Activated CD4-positive, alpha-beta T cell treated with anti-CD3 and anti-CD28 coated beads, Interleukin-2, Interleukin-4, amounts not matched to agents 100 ng/mL and 50 ng/mL, durations not matched to agents 16 hours and 8 hours (primary cell): ENCODE measurements around the gene RAPGEF2.
"Not testable (repeated sequence)": the region's sequence is repeated elsewhere in the genome, so short reads cannot be mapped to it uniquely, and the experiment has no call there.

Experiments used
- DNase-seq: peaks from one replicate; pipeline ENCODE4 v3.0.0-alpha.2; 2020; ENCODE audit warnings: low spot score

Gene RAPGEF2

DNA sequence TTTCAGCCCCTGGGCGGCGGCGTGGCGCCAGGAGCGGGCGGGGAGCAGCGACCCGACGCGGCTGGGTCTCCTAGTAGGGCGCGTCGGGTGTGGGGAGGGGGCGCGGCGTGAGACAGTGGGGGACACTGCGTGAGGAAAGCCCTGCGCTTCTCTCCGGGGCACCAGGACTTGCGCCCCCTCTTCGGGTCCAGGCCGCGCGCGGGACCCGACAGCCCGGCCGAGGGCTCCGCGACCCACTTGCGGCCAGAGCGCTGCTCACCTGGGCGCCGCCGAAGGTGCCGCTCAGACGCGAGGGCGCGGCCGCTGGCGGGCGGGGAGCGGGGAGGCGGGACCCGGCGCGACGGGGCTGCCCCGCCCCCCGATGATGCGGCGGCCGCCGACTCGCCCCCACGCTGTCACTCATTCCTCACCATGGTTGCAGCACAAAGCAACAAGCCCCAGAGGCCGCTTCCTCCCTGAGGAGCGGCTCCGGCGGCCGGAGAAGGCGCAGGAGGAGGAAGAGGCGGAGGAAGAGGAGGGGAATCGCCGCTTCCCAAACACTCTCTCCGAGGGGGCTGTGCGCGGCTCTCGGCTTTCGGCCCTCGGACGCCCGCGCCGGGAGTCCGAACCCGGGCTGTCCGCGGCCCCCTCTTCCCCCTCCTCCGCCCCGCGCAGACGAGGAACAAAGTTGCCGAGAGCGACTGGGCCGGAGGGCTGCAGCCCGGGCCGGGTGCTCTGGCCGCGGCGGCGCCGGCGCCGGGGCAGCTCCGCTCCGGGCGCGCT, at the start of gene RAPGEF2:
RAPGEF2 (plus strand) TSS at position 458 of the 762 bp plus-strand sequence. CDS start 1,084 bp downstream, outside the sequence.
- peak; percentile 92 for DNase-seq

GRCh38 chr4:159055833-159056232, 47.0 kb upstream of the RAPGEF2 start:
- DNase-seq = no peak

- no peak for DNase-seq
These were observed 42.7 kb upstream of the RAPGEF2 start for GRCh38 chr4:159060161-159060560.

DNA sequence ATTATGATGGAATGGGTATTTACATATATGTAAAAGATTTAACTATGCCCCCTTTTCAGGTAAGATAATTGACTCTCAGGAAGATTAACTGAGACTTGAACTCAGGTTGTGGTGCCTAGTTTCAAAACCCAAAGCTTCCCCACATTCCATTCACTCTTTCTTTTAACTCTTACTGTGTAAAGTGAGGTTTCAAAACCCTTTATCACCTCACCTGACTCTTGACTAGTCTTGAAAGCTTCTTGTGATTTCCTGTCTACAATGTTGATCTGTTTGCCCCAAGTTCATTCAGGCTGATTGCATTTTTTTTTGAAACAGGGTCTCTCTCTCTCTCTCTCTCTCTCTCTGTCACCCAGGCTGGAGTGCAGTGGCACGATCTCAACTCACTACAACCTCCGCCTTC, 40.5 kb upstream of the RAPGEF2 start:
- no peak for DNase-seq

DNA sequence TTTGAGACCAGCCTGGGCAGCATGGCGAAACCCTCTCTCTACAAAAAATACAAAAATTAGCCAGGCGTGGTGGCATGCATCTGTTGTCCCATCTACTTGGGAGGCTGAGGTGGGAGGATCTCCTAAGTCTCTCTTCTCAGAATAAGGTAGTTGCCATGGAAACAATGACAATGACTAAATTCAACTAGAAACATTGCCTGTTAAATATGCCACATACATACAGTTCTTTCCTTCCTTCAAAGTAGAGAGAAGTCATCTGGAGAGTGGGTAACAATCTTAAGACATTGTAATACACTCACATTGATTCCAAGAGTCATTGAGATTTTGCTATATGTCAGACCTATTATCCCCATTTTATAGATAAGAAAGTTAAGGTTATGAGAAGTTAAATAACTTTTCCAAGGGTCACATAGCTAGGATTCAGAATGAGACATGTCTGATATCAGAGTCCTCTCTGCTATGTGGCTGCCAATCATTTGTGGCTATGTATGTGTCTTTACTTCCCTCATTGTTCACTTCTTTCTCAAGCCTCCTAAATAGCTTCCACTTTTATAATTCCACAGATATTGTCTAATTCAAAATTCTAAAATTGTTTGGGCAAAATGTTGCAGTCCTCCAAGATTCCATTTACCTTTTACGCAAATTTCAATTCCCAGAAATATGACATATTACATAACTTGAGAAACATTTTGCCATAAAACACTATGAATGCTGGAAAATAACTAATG, 37.2 kb upstream of the RAPGEF2 start:
- DNase-seq = no peak

DNA sequence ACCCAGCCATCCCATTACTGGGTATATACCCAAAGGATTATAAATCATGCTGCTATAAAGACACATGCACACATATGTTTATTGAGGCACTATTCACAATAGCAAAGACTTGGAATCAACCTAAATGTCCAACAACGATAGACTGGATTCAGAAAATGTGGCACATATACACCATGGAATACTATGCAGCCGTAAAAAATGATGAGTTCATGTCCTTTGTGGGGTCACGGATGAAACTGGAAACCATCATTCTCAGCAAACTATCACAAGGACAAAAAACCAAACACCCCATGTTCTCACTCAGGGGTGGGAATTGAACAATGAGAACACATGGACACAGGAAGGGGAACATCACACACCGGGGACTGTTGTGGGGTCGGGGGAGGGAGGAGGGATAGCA, 34.7 kb upstream of the RAPGEF2 start:
- DNase-seq = not testable (repeated sequence)

DNA sequence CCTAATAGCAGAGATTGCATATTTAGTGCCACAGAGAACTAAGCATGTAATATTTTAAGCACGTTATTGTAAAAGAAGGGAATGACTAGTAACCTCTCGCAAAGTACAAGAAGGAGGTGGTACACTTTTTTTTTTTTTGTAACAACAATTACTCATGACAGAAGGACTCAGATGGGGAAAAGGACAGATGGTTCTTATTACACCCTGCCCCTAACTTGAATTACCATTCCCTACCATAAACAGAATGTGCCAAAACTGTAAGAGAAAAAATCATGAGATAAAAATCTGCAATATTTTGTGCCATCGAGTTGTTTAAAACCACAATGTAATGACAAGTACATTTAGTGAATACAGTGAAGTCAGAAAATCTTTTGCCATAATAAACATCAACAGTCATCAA, 33.0 kb upstream of the RAPGEF2 start:
- DNase-seq = no peak

GRCh38 chr4:159070742-159071141, 32.1 kb upstream of the RAPGEF2 start:
- no peak for DNase-seq

DNA sequence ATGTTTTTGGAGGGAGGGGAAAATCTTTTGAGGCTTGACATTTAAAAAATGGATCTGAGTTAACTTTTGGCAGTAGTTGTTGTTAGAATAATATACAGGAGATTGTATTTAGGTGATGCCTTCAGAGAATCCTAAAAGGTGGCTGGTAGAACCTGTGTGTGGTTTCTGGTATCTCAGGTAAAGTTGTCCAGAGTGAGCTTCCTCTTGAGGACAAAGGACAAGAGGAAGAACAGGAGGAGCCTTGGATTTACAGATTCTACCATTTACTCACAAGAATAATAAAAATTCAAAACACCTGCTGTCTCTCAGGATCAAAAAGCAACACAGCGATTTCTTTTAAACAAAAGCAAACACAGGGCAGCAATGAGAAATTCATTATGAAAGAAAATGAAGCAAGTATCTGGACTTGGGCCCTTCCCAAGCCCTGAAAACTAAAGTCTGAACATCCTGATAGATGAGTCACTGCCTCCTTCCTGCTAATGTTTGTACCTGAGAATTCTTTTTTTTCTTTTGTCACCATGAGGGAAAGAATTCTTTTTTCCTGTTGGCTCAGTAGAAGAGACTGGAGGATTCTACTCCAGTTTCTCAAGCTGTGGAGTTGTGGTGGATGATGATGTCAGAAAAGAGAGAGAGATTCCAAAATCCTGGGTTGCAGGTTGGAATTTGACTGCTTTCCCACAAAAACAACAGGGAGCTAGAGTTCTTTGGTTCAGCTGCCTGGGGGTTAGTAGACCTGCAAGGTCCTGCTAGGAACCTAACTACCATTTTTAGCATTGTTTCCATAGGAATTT, 31.5 kb upstream of the RAPGEF2 start:
- no peak for DNase-seq

- DNase-seq = no peak
These were observed 30.7 kb upstream of the RAPGEF2 start for GRCh38 chr4:159071969-159072765.

DNA sequence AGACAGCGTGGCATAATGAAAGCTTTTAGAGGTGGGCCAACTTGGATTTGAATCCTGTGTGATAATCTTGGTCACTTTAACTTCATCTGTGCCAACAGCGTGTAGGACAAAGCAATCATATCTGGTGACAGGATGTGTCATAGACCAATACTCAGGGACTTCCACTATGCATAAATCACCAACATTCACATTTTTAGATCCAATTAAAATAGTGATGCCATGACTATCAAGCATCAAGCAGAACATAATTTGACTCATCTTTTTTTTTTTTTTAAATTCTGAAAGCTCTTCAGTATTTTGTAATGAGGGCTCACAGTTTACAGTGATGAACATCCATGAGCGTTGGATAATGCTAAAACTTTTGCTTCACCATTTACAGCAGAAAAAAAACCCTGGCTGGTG, 27.3 kb upstream of the RAPGEF2 start:
- DNase-seq = no peak

GRCh38 chr4:159077018-159077417, 25.9 kb upstream of the RAPGEF2 start:
- not testable (repeated sequence) for DNase-seq

- peak; percentile 71 for DNase-seq
These were observed 25.0 kb upstream of the RAPGEF2 start for GRCh38 chr4:159077702-159078495.

DNA sequence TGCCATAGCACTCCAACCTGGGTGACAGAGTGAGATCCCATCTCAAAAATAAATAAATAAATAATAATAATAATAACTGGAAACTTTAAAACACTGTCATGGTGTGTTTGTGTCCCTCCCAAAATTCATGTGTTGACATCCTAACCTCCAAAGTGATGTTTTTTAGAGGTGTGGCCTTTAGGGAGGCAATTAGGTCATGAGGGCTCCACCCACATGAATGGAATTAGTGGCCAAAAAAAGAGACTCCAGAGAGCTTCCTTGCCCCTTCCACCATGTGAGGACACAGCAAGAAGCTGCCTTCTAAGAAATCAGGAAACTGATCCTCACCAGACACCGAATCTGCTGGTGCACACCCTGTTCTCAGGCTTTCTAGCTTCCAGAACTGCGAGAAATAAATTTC, 23.8 kb upstream of the RAPGEF2 start:
- DNase-seq = no peak

DNA sequence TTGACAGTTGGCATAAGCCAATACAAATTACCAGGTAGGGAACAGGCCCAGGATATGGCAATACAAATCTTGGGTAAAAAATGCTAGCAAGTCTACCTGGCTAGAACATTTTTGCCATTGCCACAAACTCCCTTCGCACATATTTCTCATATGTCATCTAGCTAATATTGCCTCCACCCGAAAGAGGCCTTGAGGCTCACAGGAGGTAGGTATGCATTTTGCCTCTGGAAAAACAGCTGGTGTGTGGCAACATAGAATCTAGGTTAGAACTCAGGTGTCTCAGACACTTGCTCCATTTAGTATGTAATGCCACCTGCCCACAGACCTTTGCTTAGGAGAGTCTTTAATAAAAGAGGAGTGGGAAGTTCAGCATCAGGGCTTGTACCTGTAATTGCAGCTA, 16.3 kb upstream of the RAPGEF2 start:
- no peak for DNase-seq

- DNase-seq = no peak
These were observed 12.6 kb upstream of the RAPGEF2 start for GRCh38 chr4:159090255-159090654.

DNA sequence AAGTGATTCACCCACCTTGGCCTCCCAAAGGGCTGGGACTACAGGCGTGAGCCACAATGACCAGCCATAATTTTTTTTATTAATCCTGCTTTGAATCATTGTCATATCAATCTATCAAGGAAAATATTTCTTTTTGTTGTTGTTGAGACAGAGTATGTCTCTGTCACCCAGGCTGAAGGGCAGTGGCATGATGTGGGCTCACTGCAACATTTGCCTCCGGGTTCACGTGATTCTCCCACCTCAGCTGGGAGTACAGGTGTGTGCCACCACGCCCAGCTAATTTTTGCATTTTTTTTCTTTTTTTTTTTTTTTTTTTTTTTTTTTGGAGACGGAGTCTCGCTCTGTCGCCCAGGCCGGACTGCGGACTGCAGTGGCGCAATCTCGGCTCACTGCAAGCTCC, 8.7 kb upstream of the RAPGEF2 start:
- not testable (repeated sequence) for DNase-seq

DNA sequence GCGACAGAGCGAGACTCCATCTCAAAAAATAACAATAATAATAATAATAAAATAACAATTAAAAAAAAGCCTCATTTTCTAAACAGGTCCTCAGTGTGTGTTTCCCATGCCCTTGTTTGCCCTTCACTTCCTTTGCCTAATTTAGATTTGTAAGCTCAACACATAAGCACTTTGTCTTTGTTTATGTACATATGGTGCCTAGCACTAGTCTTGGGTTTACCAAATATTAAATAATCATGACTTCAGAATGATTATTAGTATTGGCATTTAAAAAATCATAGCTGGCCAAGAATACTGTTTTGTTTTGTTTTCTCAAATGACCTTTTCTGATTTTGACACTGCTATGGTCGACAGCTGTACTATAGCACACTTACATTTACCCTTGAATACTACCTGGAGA, 6.4 kb upstream of the RAPGEF2 start:
- DNase-seq = no peak

GRCh38 chr4:159097144-159097543, 5.7 kb upstream of the RAPGEF2 start:
- DNase-seq = no peak

DNA sequence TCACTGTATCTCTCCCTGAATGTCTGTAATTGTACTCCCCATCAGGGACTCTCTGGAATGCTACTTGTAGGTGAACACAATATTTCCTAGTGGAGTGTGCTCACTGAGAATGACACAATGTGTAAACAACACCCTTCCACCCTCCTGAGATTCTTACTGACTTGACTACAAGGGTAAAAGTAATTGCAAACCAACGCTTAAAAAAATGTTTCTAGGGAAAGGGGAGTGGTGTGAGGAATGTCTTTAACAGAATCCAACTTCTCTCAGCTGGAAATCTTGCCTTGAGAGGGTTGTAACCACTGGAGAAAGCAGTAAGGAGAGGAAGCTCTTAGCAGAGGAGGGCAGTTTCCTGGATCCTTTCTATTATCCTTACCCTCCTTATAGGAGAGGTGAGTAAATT, 5.1 kb upstream of the RAPGEF2 start:
- no peak for DNase-seq

DNA sequence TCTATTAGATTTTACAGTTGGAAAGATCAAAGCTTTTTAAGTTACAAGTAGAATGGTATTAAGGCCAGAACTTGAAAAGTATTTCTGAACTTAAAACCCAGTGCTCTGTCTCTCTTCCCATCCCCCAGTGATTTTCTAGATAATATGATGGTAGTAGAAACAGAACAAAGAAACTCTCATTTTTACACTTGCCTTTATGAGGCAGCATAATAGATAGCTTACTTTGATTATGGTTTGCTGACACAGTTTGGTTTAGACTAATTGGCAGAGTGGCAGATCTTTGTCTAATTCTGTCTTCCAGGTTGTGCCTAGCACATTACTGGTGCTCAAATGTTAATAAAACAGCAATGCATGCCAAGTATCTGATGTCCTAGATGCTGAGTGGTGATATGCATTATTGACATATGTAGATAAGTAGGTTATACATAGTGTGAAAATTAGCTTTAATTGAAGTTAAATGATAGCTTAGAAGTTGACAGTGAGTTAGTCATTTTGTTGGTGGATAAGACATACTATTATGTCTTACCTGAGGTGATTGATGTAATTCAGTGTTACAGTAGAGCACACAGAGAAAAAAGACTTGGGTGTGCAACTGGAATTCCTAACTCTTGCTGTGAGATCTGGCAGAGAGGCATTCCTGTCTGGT, 4.3 kb upstream of the RAPGEF2 start:
- DNase-seq = no peak
